SHP77 (cell line): Measurements from ENCODE around the gene HDAC4.
A peak's percentile ranks its signal among the peaks of the same experiment; 100 is the strongest.

ENCODE experiments used
- DNase-seq, 2 experiments: peaks; one replicate each; lab custom pipeline; 2025; lab: John Stamatoyannopoulos, UW

The HDAC4 gene

GRCh38 chr2:239252801-239253200 lies 148.0 kb downstream of the HDAC4 start:
- peak; percentile 73 to 90 for DNase-seq

DNA sequence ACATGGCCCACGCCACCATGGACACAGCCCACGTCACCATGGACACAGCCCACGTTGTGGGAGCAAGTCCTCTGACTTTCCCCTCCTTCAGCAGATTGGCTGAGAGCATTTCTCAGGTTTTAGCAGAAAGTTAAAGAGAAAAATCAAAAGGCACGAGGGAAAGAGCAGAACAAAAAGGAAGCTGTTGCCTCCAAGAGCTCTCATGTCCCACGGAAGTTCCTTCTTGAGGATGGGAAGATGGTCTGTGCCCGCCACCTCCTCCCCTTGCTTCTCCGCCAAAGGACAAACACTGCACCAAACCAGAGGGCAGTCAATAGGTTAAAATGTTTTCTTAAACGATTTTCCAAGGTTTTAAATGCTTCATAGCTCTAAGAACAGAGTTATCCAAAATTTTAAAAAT lies 148.4 kb downstream of the HDAC4 start:
- no peak for DNase-seq

GRCh38 chr2:239251971-239252370 lies 148.8 kb downstream of the HDAC4 start:
- DNase-seq = peak in 1 of 2 experiments; percentile 25

- DNase-seq = peak in 1 of 2 experiments; percentile 42
Observed at GRCh38 chr2:239250216-239251081, 150.4 kb downstream of the HDAC4 start.

DNA sequence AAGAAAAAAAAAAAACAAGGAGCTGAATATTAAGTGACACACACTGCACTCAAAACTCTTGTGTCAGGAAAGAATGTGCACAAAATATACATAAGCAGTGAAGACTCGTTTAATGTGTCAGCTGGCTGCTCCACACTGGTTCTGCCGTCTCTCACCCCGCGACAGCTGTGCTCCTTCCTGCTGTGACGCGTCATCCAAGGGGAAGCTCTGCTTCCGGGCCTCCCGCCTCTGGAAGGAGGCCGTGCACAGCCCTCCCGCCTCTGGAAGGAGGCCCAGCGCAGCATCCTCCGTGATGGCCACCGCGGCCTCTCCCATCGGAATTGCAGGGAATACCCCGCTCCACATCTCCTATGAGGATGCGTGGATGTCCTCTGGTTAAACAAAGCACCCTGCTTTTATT lies 151.0 kb downstream of the HDAC4 start:
- DNase-seq = peak; percentile 51 to 82

- no peak for DNase-seq
Observed at GRCh38 chr2:239249048-239249447, 151.8 kb downstream of the HDAC4 start.

GRCh38 chr2:239247401-239248245 lies 153.2 kb downstream of the HDAC4 start:
- peak in 1 of 2 experiments; percentile 47 for DNase-seq

GRCh38 chr2:239246723-239247122 lies 154.1 kb downstream of the HDAC4 start:
- peak; percentile 81 to 92 for DNase-seq

DNA sequence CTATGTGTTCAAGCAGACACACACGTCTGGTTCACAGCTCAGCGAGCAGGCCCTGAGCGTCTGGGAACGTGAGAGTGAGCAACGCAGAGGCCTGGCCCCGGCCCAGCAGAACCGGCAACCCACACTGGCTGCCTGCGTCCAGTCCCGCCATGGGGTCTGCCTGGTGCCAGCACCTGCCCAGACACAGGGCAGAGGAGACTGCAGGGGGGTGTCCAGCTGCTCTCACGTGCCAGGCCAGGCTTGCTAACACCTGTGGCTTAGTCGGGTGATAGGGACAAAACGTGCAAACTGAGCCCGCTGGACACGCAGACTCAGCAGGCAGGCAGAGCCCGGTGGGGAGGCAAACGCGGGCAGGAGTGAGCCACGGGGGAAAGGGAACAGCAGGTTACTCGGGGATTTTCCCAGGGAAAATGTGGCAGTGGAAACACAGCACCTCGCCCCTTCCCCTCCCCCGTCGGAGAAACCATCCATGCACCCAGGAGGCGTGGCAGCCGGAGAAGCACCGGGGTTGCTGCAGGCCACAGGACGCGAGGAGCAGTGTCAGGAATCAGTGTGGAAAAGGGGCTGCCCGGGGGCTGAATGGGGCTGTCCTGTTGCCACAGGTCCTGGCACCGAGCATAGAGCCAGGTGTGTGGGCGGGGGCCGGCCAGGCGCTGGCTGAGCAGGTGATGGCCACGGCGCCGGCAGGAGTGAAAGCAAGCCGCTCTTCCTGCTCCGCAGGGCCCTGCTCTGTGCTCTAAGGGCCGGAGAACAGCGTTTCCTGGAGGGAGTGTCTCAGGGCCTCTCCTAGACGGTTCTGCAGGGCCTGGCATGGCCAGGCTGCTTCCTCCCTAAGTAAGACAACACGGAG lies 154.7 kb downstream of the HDAC4 start:
- peak in 1 of 2 experiments; percentile 58 for DNase-seq

GRCh38 chr2:239245107-239245506 lies 155.7 kb downstream of the HDAC4 start:
- no peak for DNase-seq

DNA sequence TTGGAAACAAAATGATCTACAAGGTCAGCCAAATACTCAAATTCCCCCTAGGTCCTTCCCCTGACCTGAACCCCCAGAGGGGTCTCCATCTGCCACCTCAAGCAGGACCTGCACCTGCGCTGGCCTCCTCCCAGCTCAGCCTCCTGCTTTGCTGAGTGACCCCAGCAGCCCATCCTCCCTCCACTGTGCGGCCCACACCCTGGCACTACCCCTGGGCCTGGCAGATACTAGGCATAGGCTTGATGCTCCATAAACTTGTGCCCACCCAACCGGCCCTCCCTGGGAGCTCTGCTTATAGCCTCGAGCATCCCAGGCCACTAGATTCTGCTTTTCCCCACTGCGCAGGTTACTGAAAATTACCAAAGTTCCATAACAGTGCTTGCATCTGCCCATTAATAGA lies 156.2 kb downstream of the HDAC4 start:
- DNase-seq = no peak

GRCh38 chr2:239241431-239241960 lies 159.3 kb downstream of the HDAC4 start:
- no peak for DNase-seq

DNA sequence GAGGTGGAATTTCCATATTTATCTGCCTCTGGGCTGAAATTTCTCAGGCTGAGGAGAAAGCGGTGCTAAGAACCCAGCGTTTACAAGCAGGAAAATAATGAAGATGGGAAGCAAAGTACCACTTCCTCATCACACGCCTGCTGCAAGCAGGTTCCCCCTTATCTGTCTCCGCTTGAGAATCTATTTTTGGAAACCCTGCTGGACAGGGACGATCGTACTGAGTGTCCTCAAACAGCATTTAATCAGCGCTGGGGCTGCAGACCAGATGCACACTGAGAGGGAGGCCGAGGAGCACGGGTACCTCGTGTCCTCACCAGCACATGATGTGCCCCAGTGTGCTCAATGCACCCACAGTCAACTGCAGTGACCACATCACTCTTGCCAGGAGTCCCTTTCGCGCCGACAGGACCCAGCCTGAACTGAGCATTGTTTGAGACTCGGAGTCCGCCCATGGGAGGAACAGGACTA lies 160.4 kb downstream of the HDAC4 start:
- DNase-seq = no peak

DNA sequence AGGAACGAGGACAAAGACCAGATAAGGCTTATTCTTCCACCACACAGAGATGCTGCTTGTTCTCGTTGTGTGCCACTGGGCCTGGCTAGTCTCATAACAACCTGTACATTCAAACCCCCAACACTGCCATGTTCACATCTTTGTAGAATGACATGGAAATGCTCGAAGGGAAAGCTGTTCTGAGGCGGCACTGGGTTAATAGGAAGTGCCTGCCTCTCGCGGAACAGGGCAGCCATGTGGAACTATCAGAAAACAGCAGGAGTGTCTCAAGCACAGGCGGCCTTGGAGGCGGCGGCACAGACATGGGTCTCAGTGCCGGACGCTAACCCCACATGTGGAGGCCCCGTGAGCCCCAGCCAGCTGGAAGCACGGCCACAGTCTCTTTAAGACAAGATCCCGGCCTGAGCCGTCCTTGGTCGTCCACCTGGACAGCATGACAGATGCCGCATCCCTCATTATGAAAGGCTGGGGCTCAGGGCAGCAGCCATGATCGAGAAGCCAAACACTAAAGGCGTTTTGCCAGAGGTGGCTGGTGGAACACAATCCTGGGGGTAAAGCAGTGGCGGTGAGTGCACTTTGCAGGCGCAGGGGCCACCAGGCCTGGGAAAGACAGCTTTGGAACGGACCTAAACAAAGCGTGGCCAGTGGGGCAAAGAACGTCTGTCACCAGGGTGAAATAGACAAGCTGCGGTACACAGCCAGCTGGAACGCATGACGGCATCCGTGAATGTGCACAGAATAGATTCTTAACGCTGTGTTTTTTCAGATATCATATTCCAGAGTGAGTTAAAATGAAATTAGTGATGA lies 161.0 kb downstream of the HDAC4 start:
- no peak for DNase-seq

- no peak for DNase-seq
Observed at GRCh38 chr2:239238839-239239606, 161.8 kb downstream of the HDAC4 start.

GRCh38 chr2:239238381-239238780 lies 162.4 kb downstream of the HDAC4 start:
- DNase-seq = no peak

DNA sequence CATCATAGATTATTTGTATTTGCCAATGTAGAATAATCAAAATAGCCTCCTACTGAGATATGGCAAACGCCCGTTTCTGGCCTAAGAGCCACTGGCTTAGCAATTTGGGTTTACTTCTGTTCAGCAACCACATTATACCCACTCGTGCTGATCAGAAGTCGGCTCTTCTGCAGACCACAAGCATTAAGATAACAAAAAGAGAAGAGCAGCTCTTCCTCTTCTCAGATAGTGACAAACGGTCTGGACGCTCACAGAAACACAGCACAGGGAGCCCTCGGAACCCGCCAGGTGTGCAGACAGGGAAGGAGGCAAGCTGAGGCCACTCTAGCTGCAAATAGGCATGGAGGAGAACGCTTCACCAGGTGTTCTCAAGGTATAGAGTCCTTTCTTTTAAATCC lies 164.0 kb downstream of the HDAC4 start:
- no peak for DNase-seq

GRCh38 chr2:239236043-239236807 lies 164.6 kb downstream of the HDAC4 start:
- DNase-seq = no peak

GRCh38 chr2:239235311-239235710 lies 165.5 kb downstream of the HDAC4 start:
- DNase-seq = no peak
